NCI-H510A (cell line): Measurements from ENCODE around the gene ARSK.

Experiments used
- DNase-seq: peaks from one replicate; lab custom pipeline; 2025; lab: John Stamatoyannopoulos, UW

The ARSK gene

GRCh38 chr5:95565280-95565920 is 10.5 kb downstream of the ARSK start:
- DNase-seq = no peak

- no peak for DNase-seq
Observed at GRCh38 chr5:95572016-95572415, 17.1 kb downstream of the ARSK start.

- DNase-seq = no peak
Observed at GRCh38 chr5:95581576-95581975, 26.7 kb downstream of the ARSK start.

- DNase-seq = no peak
Observed at GRCh38 chr5:95583992-95584391, 29.1 kb downstream of the ARSK start.

GRCh38 chr5:95590880-95591279 is 36.0 kb downstream of the ARSK start:
- no peak for DNase-seq

GRCh38 chr5:95591490-95591901 is 36.6 kb downstream of the ARSK start:
- DNase-seq = no peak

GRCh38 chr5:95595289-95595931 is 40.5 kb downstream of the ARSK start:
- no peak for DNase-seq

- no peak for DNase-seq
Observed at GRCh38 chr5:95599252-95599651, 44.4 kb downstream of the ARSK start.

- no peak for DNase-seq
Observed at GRCh38 chr5:95600557-95600956, 45.7 kb downstream of the ARSK start.

- no peak for DNase-seq
Observed at GRCh38 chr5:95605786-95606185, 50.9 kb downstream of the ARSK start.

- no peak for DNase-seq
Observed at GRCh38 chr5:95606419-95606818, 51.5 kb downstream of the ARSK start.

- DNase-seq = no peak
Observed at GRCh38 chr5:95609711-95610110, 54.8 kb downstream of the ARSK start.

- DNase-seq = no peak
Observed at GRCh38 chr5:95610546-95610945, 55.6 kb downstream of the ARSK start.

GRCh38 chr5:95611396-95611795 is 56.5 kb downstream of the ARSK start:
- DNase-seq = no peak

- no peak for DNase-seq
Observed at GRCh38 chr5:95613514-95613913, 58.6 kb downstream of the ARSK start.

GRCh38 chr5:95615164-95615467 is 60.2 kb downstream of the ARSK start:
- no peak for DNase-seq

GRCh38 chr5:95617057-95617456 is 62.2 kb downstream of the ARSK start:
- DNase-seq = no peak

- DNase-seq = no peak
Observed at GRCh38 chr5:95619096-95619495, 64.2 kb downstream of the ARSK start.

GRCh38 chr5:95619514-95620029 is 64.7 kb downstream of the ARSK start:
- no peak for DNase-seq

GRCh38 chr5:95620030-95620869 is 65.3 kb downstream of the ARSK start, which contains the start of gene GPR150:
Gene GPR150, plus strand, starts transcription at chr5:95620087. Its CDS starts 189 bp downstream, at chr5:95620276.
- DNase-seq = peak; percentile 15

GRCh38 chr5:95620870-95621838 is 66.3 kb downstream of the ARSK start:
- DNase-seq = peak; percentile 39
